Lung (tissue), 12 donors: ENCODE data around the gene IGSF22. TPM values are rescaled to one million over a fixed set of nuclear protein-coding genes. Genes with fewer than 3 reads are reported as not detected.

Experiments used
- ATAC-seq: fragments of 200-7000 bp; cut with Tn5 transposase; one replicate; pipeline ENCODE4 v1.9.1; 2020; ENCODE audit warnings: moderate number of reproducible peaks; ENCODE audit not compliant: insufficient read depth, low FRiP score
- DNase-seq, 3 donors: peaks; one replicate each; pipeline ENCODE4 v3.0.0-alpha.2; 2013 to 2017
- H3K27ac ChIP-seq, 2 donors: one replicate each; pipeline ENCODE4 v1.5.1; 2013; ENCODE audit warnings: mild to moderate bottlenecking in 2 of 2, moderate library complexity in 2 of 2, control low read depth in 1 of 2, inconsistent platforms in 1 of 2, low read depth in 1 of 2, low read length in 1 of 2
- H3K27me3 ChIP-seq, 3 donors: one replicate each; pipeline ENCODE4 v1.5.1; 2013; ENCODE audit warnings: low read length in 2 of 3; ENCODE audit not compliant: control insufficient read depth in 3 of 3, insufficient read depth in 3 of 3
- H3K36me3 ChIP-seq, 4 donors: one replicate each; pipeline ENCODE4 v1.5.1; 2013; ENCODE audit warnings: low read length in 4 of 4, mild to moderate bottlenecking in 1 of 4, moderate library complexity in 1 of 4; ENCODE audit not compliant: control insufficient read depth in 4 of 4, insufficient read depth in 4 of 4
- H3K4me1 ChIP-seq, 5 donors: one replicate each; pipeline ENCODE4 v1.5.1; 2013; ENCODE audit warnings: low read length in 5 of 5, mild to moderate bottlenecking in 2 of 5, moderate library complexity in 1 of 5; ENCODE audit not compliant: control insufficient read depth in 5 of 5, insufficient read depth in 5 of 5
- H3K4me3 ChIP-seq: one replicate; pipeline ENCODE4 v1.5.1; 2013; ENCODE audit warnings: mild to moderate bottlenecking, control low read depth, moderate library complexity
- H3K9ac ChIP-seq, 2 donors: one replicate each; pipeline ENCODE4 v1.5.1; 2013; ENCODE audit warnings: low read length in 2 of 2, control low read depth in 1 of 2; ENCODE audit not compliant: insufficient read depth in 1 of 2
- H3K9me3 ChIP-seq, 4 donors: one replicate each; pipeline ENCODE4 v1.5.1; 2013; ENCODE audit warnings: low read length in 3 of 4, mild to moderate bottlenecking in 1 of 4, moderate library complexity in 1 of 4; ENCODE audit not compliant: control insufficient read depth in 4 of 4, insufficient read depth in 3 of 4
- CTCF ChIP-seq: IDR thresholded peaks from 2 replicates; pipeline ENCODE4 v1.5.1; 2012; ENCODE audit warnings: mild to moderate bottlenecking; ENCODE audit errors: control extremely low read depth, extremely low read depth
- WGBS, 2 donors: extraction: QIAGEN DNeasy Blood & Tissue Kit; methylation state at CpG; one replicate each; pipeline ENCODE4 v1.1.7; 2013; 5-methylcytosine and 5-hydroxymethylcytosine counted together
- polyA plus RNA-seq, 2 donors: library from polyadenylated mRNA; stranded (reverse); fragments of 200-250 nt; gene quantifications; one replicate each; pipeline ENCODE4 v1.2.1, GENCODE V29; 2013
- total RNA-seq, 2 donors: library from RNA; depleted of rRNA in 1 of 2; stranded (reverse); fragments of >200 nt in 1 of 2; gene quantifications; one replicate each; pipeline ENCODE4 v1.2.1, GENCODE V29; 2014 to 2021
- donor health status: control.
- donor health status: control.
- donor health status: Bipolar disorder and iron deficiency.
- donor health status: healthy.
- donor health status: DM: yes; HTN: yes; CAD: no.

IGSF22 gene
- total and polyA plus RNA-seq, 4 donors = 0.33 to 2.0 (median 0.56) TPM

DNA sequence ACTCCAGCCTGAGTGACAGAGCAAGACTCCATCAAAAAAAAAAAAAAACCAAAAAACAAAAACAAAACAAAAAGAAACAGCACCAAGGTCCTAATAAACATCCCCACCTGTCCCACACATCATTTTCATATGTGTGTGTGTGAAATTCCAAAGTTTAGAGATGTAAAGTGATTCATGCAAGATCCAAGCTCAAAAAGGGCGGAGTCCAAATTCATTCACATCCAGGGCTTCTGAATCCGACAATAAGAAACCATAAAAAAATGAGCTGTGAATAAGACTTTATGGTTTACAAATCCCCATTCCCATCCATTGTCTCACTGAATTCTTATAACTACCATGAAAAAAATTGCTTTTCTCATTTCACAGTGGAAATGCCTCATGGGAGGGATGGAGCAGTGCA, 30.9 kb upstream of the IGSF22 start:
- 89 to 95% methylated on average over 2 of the region's 2 CpGs for WGBS, 2 donors
- H3K27me3 ChIP-seq = peaks cover 0 to 2% (median 0%) of the 10 kb centered on the region in 3 donors
- no peak overlapping the region for H3K4me3 ChIP-seq
- H3K9me3 ChIP-seq = no peaks in the 10 kb centered on the region
- TF ChIP-seq CTCF = no peak
- H3K36me3 ChIP-seq = no peaks in the 10 kb centered on the region
- DNase-seq (no peak), ATAC-seq (no peak)
- no peak overlapping the region for H3K27ac ChIP-seq
- no peak overlapping the region for H3K9ac ChIP-seq
- peaks cover 0 to 16% (median 0%) of the 10 kb centered on the region in 5 donors for H3K4me1 ChIP-seq

DNA sequence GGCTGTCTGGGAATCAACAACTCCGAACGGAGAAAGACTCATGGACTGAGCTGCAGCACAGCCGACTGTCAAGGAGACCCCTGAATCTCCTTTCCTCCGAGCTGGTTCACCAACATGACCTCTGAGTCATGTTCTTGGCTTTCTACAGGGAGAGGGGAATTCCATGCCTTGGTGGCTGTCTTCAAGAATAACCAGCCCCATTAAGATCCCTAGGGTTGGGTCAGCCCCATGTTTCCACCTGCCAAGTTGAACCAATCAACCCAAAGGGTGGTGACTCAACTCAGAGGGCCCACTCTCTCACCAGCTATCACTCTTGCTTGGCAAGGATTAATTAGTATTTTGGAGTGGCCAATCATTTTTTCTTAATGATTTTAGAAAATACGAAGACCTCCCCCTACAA, 28.3 kb upstream of the IGSF22 start:
- ATAC-seq (no peak), DNase-seq (no peak)
- no peaks in the 10 kb centered on the region for H3K36me3 ChIP-seq
- no peak overlapping the region for H3K4me3 ChIP-seq
- no peak for TF ChIP-seq CTCF
- peaks cover 0 to 16% (median 6%) of the 10 kb centered on the region in 5 donors for H3K4me1 ChIP-seq
- WGBS, 2 donors = 48 to 94% methylated on average over 5 of the region's 5 CpGs
- H3K9ac ChIP-seq = no peak overlapping the region
- H3K27ac ChIP-seq = no peak overlapping the region
- peaks cover 0 to 2% (median 0%) of the 10 kb centered on the region in 3 donors for H3K27me3 ChIP-seq
- H3K9me3 ChIP-seq = no peaks in the 10 kb centered on the region

DNA sequence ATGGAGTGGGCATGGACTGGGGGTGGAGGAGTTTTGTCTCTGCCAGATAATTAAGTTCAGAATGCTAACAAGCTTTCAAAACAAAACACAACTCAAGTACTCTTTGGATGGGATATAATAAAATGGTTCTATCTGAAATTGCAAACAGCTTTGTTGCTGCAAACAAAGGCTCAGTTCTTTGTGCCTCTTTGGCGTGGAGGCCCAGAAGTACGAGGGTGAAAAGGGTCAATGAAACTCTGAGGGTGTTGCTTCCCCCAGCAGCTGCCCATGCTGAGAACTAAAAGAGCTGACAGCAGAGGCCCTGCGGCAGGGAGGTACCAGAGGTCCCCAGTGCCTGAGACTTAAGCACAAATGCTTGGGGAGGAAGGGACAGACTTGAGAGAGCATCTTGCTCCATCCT, 26.5 kb upstream of the IGSF22 start:
- WGBS, 2 donors = 37 to 90% methylated on average over 3 of the region's 3 CpGs
- no peaks in the 10 kb centered on the region for H3K36me3 ChIP-seq
- H3K4me3 ChIP-seq = no peak overlapping the region

More for the DNA sequence above, 26.5 kb upstream of the IGSF22 start:
- Histone ChIP-seq H3K4me1 (peaks cover 0 to 11% (median 4%) of the 10 kb centered on the region in 5 donors), H3K27me3 (peaks cover 0 to 2% (median 0%) of the 10 kb centered on the region in 3 donors), H3K27ac (no peak overlapping the region), H3K9ac (no peak overlapping the region), H3K9me3 (no peaks in the 10 kb centered on the region)
- no peak for TF ChIP-seq CTCF
- ATAC-seq = no peak
- DNase-seq = peak in 1 of 3 donors; percentile 33
